NCI-H510A (cell line): Measurements from ENCODE around the gene DNAJC30.
A peak's percentile ranks its signal among the peaks of the same experiment; 100 is the strongest.

Experiments
- DNase-seq: peaks from one replicate; lab custom pipeline; 2025; lab: John Stamatoyannopoulos, UW

DNAJC30 gene

DNA sequence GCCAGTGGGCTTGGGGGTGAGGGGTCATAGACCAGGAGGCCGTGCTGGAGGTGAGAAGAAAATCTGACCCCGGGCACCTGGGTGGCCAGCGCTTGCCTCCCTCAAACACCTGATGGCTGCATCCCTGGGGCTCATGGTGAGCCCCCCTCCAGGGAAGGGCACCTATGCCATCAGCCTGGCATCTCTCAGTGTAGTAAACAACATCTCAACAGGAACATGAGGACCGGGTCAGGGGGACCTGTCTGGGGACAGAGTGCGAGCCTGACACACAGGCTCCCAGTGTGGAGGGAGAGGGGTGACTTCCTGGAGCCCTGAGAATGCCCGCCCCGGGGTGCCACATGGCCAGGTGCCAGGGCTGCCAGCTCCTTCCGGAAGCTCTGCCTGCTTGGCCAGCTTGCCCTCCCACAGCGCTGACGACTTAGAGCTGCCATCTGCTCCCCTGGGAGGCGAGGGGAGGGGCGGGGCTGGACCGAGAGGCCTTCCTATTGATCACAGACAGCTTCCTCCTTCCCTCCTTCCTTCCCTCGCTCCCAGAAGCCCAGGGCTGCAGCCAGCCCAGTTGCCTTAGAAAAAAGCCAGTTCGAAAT, 23.9 kb upstream of the DNAJC30 start:
- DNase-seq: peak; percentile 90

DNA sequence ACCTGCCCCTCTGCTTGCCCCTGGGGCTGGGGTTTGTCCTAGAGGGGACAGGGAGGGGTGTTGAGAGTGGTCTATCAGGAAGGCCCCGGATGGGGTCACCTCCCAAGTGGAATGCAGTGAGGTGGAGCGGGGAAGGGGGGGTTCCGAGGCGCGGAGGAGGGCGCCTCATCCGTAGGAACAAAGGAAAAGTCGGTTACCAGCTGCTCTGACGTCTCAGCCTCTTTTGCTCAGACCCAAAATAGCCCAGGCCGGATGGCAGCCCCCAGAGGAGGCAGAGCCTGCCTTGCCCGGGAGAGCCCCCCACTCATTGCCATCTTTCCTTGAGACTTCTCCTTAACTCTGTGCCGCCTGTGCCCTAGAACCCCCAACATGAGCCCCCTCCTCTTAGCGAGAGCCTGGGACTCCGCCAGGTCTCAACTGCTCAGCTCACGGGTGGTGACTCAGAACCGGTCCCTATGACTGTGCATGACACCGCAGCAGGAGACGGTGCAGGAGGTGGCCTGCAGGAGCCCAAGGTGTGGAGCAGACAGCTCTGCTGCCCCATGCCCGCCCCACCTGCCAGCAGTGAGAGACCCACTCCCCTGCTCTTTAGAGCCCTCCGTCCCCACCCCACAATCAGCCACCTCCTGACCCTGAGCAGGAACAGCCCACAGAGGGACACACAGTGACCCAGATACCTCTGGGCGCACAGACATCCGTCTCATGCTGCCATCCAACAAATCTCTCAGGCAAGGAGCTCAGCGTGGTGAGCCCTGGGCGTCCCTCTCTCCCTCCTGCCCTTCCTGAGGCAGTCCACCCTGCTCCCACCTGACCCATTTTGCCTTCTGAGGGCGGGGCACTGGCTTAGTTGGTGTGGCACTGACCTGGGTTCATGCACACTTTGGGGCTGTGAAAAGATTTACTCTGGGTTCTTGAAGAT, 23.1 kb upstream of the DNAJC30 start:
- no peak for DNase-seq

DNA sequence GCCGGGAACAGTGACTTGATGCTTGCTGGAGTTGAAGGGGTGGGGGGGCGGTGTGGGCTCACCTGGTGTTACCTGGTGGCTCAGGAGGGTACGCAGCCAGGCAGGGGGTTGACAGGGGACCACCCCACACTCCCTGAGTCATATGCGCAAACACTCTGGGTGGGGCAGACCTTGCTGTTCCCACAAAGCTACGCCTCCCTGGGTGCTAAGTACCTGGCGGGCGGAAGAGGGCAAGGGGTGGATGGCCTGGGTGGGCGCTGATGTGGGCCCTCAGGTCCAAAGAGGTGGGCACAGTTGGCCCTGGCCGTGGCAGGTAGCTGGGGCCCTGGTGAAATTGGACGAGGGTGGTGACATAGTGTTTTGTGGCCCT, 22.3 kb upstream of the DNAJC30 start:
- no peak for DNase-seq

DNA sequence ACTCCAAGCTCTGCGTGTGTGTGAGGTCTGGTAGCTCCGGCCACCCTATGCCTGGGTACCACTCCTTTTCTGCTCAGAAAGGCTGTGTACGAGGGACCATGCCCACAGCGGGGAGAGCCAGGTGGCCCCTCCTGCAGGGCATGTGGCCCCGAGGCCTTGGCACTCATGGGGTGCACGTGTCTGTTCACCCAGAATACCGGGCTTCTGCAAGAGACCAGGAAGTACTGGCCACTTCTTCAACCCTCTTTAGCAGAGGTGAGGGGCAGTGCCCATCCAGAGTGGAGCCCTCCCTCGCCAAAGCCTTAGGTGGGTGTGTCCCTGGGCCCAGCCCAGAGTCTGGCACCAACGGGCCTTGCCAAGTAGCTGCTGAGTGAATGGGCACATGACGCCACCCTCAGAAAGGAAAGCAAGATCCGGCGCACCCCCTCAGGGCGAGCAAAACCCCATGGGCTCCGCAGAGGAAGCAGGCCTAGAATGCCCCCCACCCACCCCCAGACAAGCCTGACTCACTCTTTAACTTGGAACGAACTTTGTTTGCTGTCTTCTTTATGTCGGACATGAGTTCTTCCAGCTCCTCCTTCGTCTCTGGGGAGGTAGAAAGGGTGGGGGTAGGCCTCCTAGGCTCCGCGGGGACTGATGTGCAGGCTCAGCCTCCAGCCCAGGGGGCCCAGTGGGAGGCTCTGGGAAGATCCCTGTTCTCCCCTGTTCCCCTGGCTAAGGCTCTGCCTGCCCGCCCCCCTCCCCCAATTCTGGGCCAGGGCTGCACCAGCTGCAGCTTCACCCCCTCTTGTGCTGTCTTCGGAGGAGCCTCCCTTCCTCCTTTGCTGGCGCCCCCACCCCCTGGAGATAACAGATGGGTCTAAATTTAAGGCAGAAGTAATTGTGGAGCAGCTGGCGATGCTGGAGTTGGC, 21.6 kb upstream of the DNAJC30 start:
- no peak for DNase-seq

DNA sequence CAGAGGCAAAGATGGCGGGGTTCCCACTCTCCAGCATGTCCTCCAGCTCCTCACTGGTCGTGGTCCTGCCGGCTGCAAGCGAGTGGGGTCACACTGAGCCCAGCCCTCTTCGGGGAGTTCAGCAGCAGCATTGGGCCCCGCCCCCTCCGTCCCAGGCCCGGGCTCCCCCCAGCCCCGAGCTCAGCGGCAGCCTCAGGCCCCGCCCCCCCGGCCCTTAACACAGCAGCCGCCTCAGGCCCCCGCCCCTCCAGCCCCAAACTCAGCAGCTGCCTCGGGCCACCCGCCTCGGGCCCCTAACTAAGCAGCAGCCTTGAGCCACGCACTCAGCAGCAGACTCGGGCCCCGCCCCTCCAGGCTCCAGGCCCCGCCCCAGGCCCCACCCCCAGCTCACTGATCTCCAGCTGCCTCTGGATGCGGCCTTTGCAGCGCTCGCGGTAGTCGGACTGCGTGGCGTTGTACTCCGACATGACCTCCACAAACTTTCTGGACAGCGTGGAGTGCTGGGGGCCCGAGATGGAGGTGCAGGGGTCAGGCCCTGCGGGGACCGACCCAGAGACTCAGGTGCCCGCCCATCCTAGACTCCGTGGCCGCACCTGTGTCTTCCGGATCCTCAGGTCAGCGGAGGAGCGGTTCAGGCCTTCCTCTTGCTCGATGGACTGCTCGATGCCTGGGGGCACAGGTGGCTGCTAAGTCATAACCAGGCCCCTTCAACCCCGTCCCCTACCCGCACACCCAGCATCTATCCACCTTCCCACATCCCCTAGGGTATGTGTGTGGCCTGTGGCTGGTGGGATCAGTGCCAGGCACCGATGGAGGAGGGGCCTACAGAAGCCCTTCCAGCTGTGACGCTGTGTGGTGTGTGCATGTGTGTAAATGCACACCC, 20.7 kb upstream of the DNAJC30 start:
- DNase-seq: no peak

DNA sequence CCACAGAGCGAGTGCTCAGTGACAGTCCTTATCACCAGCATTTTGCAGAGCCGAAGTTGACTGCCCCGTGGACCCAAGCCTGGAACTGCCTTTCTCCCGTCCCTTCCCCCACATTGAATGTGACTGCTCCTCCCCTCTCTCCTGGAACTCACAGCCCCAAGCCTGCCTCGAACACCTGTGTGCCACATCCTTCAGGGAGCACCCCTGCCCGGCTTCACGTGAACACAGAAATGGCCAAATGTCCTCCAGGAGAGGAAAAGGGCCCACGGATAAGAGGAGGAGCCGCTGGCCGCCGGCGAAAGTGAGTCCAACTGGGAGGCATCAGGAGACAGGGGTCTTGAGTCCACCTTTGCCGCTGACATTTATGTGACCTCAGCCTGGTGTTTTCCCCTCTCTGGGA, 20.0 kb upstream of the DNAJC30 start:
- DNase-seq: no peak

DNA sequence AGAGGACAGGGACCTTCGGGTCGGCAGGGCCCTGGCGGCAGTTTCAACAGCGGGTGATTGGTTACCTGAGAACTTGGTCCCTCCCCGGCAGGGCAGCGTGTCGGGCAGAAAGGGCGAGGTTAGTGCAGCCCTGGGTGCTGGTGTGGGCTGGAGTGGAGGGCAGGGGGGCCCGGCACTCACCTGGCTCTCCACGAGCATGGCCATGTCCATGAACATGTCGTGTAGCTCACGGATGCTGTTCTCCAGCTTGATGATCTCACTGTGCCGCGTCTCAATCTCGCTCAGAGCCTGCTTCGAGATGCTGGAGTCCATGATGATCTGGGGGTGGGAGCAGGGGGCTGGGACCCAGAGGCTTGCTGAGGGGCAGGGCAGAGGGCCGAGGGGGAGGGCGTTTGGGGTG, 19.4 kb upstream of the DNAJC30 start:
- no peak for DNase-seq

DNA sequence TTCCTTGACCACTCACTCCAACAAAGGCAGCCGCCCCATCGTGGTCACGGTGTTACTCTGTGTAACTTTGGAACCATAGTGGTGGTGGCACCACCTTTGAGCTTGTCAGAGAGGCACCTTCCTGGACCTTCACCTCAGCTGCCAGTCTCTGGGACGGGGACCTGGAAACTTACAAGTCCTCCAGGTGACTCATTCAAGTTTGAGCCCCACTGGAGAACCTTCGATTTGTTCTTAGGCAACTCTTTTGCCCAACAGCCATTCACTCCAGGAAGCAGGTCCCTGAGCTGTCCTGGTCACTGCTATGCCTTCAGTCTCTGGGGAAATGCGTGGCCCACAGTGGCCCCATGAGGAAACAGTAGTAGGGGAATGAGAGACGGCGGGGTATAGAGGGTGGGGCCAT, 19.0 kb upstream of the DNAJC30 start:
- no peak for DNase-seq

DNA sequence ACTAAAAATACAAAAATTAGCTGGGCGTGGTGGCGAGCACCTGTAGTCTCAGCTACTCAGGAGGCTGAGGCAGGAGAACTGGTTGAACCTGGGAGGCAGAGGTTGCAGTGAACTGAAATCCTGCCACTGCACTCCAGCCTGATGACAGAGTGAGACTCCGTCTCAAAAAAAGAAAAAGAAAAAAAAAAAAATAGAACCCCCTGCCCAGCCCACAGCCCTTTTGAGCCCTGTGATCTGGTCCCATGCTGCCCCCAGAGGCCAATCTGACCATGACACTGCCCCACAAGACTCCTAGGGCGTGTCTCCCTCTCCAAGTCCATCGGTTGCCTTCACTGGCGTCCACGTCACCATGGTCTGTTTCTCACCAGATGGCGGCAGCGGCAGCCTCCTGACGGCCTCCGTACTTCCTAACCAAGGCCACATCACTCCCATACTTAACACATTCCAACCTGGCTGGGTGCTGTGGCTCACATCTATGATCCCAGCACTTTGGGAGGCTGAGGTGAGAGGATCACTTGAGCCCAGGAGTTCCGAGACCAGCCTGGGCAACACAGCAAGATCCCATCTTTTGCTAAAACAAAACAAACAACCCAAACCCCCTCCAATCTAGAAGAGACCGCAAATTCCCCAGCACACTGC, 18.2 kb upstream of the DNAJC30 start:
- no peak for DNase-seq

DNA sequence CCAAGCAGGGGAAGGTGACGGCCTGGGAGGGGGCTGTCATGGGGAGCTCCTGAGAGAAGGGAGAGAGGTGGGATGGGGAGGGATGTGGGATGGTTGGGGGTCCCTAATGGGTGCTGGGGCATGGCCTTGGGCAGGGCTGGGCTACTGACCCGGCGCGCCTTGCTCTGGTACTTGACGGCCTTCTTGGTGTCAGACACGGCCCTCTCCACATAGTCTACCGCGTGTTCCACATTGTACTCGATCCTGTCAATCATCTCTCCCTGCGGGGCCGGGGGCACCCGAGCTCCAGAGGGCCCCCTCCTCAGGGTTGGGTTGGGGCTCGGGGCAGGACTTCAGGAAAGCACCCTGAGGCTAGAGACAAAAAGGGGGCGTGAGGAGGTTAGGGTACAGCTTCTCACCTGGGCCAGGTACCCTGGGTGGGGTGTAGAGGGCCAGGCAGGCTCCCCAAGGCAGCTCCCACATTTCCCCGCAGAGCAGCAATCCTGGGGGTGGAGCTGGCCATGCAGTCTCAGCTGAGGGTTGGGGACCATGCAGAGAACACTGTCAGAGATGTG, 17.4 kb upstream of the DNAJC30 start:
- DNase-seq: no peak

DNA sequence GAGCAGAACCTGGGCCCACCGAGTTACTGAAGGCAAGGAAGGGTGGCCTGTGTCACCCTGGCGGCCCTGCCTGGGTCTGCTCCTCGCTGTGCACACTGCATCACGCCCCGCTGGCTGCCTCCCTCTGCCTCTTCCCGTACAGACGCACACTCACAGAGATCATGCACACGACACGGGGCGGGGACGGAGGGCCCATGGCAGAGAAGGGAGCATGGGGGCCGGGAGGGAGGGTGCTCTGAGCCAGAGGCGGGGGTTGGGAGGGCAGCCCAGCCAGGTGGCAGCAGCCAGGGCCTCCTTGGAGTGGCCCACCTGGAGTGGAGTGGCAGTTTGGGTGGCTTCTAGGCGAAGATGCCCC, 16.8 kb upstream of the DNAJC30 start:
- no peak for DNase-seq

DNA sequence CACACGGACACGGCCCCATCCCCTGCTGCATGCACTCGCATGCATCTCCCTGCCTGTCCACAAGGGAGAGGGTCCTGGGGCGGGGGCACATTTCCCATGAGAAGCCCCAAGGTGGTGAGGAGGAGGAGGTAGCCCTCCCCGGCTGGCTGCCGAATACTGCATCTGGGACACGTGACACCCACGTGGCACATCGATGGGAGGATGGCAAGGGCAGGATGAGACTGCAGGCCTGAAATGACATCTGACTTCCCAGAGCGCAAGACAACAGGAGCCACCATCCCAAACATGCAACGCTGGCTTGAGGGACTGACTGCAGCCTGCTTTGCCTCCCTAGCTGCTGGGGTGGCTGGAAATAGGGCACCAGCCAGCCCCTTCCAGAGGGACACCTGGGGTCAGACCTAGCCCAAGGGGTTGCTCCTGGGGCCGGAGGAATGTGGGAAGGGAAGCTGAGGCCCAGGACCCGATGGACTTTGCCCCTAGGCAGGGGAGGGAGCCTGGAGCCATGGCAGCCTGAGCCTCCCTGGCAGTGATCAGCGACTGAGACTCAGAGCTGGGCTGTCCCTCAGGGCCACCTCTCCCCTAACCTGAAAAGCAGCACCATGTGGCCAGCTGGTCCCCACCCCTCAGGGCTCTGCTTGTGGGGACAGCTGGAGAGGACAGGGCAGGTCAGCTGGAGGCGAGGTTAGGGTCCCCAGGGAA, 16.3 kb upstream of the DNAJC30 start:
- no peak for DNase-seq

DNA sequence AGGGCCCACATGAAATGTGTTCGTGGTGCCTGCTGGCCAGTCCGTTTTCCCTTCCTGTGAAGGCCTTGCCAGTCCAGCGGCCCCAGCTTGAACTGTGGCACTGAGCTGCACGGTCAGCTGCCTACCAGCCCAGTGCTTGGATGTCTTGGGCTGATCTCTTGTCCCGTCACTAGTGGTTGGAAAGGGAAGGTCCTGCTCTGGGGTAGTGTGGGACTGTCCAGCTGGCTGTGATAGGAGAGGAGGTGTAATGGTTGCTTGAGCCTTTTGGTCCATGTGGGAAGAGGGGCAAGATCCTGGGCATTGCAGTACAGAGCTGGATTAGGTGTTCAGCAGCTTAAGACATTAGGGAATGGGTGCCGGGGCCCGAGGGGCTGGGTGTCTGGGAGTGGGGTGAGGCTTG, 15.2 kb upstream of the DNAJC30 start:
- no peak for DNase-seq

DNA sequence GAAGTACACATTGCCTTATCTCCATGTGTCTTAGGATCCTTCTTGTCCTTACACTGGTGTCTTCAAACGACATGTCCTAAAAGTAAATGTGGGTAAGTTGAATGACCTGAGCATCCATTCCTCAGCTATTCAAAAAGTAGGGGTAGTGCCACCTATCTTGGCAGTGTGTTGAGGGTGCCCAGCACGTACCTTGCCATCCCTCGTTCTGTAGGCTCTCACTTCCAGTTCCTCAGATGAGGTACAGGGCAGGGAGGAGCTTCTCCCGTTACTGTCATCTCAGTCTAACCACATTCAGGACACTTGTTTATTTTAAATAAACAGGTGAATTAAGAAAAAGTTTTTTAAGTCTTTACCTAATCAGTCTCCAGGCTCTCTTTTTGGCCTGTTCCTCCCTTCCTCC, 13.1 kb upstream of the DNAJC30 start:
- no peak for DNase-seq

DNA sequence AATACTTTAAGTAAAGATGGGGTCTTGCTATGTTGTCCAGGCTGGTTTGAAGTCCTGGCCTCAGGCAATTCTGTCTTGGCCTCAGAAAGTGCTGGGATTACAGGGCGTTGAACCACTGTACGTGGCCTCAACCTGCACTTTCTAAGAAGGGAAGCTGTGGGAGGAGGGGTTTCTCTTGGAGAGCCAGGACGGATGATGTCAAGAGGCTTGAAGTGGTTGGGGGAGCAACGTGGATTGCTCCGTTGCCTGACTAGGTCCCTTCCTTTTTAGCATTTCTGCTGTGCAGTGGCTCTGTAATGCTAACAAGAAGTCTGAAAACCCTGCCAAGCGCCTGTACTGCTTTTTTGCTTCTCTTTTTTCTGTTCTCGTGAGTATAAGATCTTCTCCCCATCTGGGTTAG, 7.4 kb upstream of the DNAJC30 start:
- DNase-seq: no peak

DNA sequence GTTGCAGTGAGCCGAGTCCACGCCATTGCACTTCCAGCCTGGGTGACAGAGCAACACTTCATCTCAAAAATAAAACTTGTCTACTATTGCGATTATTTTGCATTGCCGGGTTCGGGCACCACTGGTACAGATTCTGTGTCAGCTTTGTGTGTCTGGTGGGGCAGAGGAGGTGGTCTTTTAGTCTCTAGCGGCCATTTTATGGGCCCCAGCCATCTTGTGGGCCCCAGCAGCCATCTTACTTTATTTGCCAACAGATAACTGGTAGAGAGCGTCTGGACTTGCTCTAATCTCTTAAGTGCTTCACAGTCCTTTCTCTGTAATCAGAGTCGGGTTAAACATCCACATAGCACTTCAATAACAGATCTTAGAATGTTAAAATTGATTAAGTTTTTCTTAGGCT, 5.0 kb upstream of the DNAJC30 start:
- no peak for DNase-seq

DNA sequence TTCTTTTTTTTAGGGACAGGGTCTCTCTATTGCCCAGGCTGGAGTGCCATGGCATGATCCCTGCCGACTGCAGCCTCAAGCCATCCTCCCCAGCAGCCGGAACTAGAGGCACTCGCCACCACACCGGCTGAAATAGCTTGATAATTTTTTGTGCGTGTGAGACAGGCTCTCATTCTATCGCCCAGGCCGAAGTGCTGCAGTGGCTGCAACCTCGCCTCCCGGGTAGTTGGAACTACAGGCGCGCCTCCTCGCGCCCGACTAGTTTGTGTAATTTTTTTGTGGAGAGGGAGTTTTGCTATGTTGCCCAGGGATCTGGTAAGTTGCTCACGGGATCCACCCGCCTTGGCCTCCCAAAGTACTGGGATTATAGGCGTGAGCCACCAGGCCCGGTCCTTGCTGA, 2.1 kb upstream of the DNAJC30 start:
- no peak for DNase-seq

DNA sequence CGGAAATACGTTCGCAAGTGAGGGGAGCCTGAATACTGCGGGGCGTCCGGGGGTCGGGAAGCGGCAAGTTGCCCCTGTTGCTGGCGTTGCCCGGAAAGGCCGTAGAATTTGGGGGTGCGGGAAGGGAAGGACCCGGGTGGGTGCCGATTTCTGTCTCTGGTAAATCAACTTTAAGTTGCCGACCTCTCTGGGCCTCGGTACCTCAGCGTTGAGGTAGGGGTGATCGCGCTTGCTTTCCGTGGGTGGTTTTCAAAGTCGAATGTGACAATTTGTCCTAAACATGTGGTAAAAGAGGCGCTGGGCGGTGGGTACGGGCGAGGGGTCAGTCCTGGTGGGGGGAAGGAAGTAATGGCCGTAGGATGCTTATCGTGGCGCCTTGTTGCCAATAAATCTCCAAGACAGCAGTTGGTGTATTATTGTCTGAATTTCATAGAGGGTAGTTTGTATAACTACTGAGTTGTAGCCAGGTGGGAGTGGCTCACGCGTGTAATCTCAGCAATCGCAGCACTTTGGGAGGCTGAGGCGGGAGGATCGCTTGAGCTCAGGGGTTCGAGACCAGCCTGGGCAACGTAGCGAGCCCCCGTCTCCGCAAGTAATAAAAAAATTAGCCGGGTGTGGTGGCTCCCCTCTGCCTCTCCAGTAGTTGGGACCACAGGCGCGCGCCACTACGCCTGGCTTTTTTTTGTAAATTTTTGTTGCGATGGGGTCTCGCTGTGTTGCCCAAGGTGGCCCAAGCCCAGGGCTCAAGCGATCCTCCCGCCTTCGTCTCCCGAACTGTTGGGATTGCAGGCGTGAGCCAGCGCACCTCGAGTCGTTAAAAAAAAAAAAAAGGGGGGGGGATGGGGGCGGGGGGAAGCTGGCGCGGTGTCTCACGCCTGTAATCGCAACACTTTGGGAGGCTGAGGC, 788 bp upstream of the DNAJC30 start:
- DNase-seq: no peak

DNA sequence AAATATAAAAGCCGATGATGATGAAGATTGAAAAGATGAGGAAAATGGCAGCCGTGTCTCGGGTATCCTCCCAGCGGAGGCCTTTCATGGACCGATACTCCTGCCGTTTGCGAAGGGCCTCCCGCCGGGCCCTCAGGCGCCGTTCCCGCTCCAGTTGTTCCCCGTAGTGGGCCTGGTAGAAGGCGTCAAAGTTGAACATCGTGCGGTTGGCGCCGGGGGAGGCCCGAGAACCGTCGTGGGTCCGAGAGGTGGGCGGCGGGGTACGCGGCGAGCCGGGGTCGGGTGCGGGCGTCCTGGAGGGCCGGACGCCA, 553 bp downstream of the DNAJC30 start:
- DNase-seq: no peak

DNA sequence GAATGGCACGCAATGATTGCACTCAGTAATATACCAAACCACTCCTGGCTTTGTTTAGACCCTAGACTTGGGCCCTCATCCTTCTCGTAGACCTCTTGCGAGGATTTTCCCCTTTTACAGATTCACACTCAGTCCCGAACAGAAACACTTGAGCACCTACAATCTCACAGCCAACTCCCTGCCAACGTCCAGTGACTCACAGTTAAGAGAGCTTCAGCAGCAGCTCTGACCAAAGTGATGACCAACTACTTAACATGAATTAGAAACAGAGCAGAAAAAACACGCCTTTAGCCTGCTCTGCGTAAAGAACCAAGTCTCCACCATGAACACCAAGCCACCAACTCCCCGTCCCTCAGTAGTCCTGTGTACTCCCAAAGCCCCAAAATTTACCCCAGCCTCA, 2.2 kb downstream of the DNAJC30 start:
- DNase-seq: no peak
